Measurements from ENCODE around the gene HSPB1. TPM values are rescaled to one million over a fixed set of nuclear protein-coding genes. Genes with fewer than 3 reads are reported as not detected.

HSPB1 gene
- total and polyA plus RNA-seq, 2 donors (not counting 1 experiment from before 2014, with no cell fraction given), result 34.0 to 343 TPM

GRCh38 chr7:76265299-76265698 is 37.2 kb upstream of the HSPB1 start:
- no peak overlapping the region for H3K4me3 ChIP-seq (ENCODE audit: control extremely low read depth in 1 of 5, extremely low read depth in 1 of 5, insufficient read depth in 1 of 5, low read depth in 2 of 5, low read length in 4 of 5)
- no peak overlapping the region for H3K4me3 Mint-ChIP-seq
- no peak for TF ChIP-seq CTCF (IDR thresholded peaks at IDR 0.05)
- TF ChIP-seq EZH2 (IDR thresholded peaks at IDR 0.05; ENCODE audit: borderline replicate concordance, insufficient read depth, low read depth, low read length, poor library complexity, severe bottlenecking), result no peak
- H3K4me1 Mint-ChIP-seq, result peaks cover 12% of the 10 kb centered on the region
- H3K9me3 Mint-ChIP-seq (ENCODE audit: insufficient read depth), result no peaks in the 10 kb centered on the region
- H2AFZ ChIP-seq (ENCODE audit: insufficient read depth, low read depth, low read length, poor library complexity, severe bottlenecking), result no peak overlapping the region
- ChIA-PET CTCF (interaction anchor here (2.4 kb wide), 1 partner anchor 53 kb away, joined by 10 read pairs; no protein-coding TSS in a partner anchor), POLR2A (no interaction called here)
- no peaks in the 10 kb centered on the region for H4K20me1 ChIP-seq (ENCODE audit: control insufficient read depth, insufficient read depth, low read length, poor library complexity, severe bottlenecking)
- H3K27me3 Mint-ChIP-seq, result peaks cover 24% of the 10 kb centered on the region
- H3K4me2 ChIP-seq (replicated peaks; ENCODE audit: low read depth, low read length, poor library complexity, severe bottlenecking), result no peak overlapping the region
- intact Hi-C loops (cut with micrococcal nuclease), result no loop called here
- no peak overlapping the region for H3K27ac Mint-ChIP-seq
- H3K36me3 ChIP-seq (replicated peaks in 1 of 2; ENCODE audit: control extremely low read depth in 1 of 2, control insufficient read depth in 1 of 2, extremely low read depth in 1 of 2, insufficient read depth in 2 of 2, low read length in 1 of 2), result no peaks in the 10 kb centered on the region
- H3K9ac ChIP-seq (ENCODE audit: low read length), result no peak overlapping the region
- H3K4me1 ChIP-seq (ENCODE audit: control insufficient read depth in 2 of 2, insufficient read depth in 2 of 2, low read length in 2 of 2), result peaks cover 10 to 11% of the 10 kb centered on the region in 2 donors
- H3K9me3 ChIP-seq (ENCODE audit: control extremely low read depth in 1 of 3, control insufficient read depth in 2 of 3, insufficient read depth in 1 of 3, low read length in 2 of 3), result peaks cover 0 to 9% (median 0%) of the 10 kb centered on the region in 3 donors
- 100% methylated on average over 2 of the region's 7 CpGs for WGBS (ENCODE audit: insufficient coverage)
- DNase-seq (no peak), ATAC-seq (ENCODE audit: low read depth) (no peak)
- H3K79me2 ChIP-seq (ENCODE audit: control insufficient read depth, insufficient read depth, low read length), result no peaks in the 10 kb centered on the region
- no peak overlapping the region for H3K27ac ChIP-seq (ENCODE audit: low read length in 2 of 2)
- H3K27me3 ChIP-seq (replicated peaks in 1 of 4; ENCODE audit: control extremely low read depth in 1 of 4, control insufficient read depth in 3 of 4, insufficient read depth in 4 of 4, low read length in 3 of 4), result peaks cover 0 to 42% (median 12%) of the 10 kb centered on the region in 4 experiments

GRCh38 chr7:76267107-76267893 is 35.2 kb upstream of the HSPB1 start:
- Histone ChIP-seq H3K79me2 (ENCODE audit: control insufficient read depth, insufficient read depth, low read length) (no peaks in the 10 kb centered on the region), H3K27me3 (replicated peaks in 1 of 4; ENCODE audit: control extremely low read depth in 1 of 4, control insufficient read depth in 3 of 4, insufficient read depth in 4 of 4, low read length in 3 of 4) (peaks cover 0 to 29% (median 7%) of the 10 kb centered on the region in 4 experiments), H3K9me3 (ENCODE audit: control extremely low read depth in 1 of 3, control insufficient read depth in 2 of 3, insufficient read depth in 1 of 3, low read length in 2 of 3) (peaks cover 0 to 5% (median 0%) of the 10 kb centered on the region in 3 donors), H3K4me1 (ENCODE audit: control insufficient read depth in 2 of 2, insufficient read depth in 2 of 2, low read length in 2 of 2) (peaks cover 10 to 11% of the 10 kb centered on the region in 2 donors), H3K9ac (ENCODE audit: low read length) (peak overlapping the region; percentile 55), H3K36me3 (replicated peaks in 1 of 2; ENCODE audit: control extremely low read depth in 1 of 2, control insufficient read depth in 1 of 2, extremely low read depth in 1 of 2, insufficient read depth in 2 of 2, low read length in 1 of 2) (no peaks in the 10 kb centered on the region), H2AFZ (ENCODE audit: insufficient read depth, low read depth, low read length, poor library complexity, severe bottlenecking) (peak overlapping the region; percentile 60), H3K27ac (ENCODE audit: low read length in 2 of 2) (no peak overlapping the region), H3K4me3 (ENCODE audit: control extremely low read depth in 1 of 5, extremely low read depth in 1 of 5, insufficient read depth in 1 of 5, low read depth in 2 of 5, low read length in 4 of 5) (peak overlapping the region in 4 of 5 experiments; percentile 19 to 63 (median 45)), H4K20me1 (ENCODE audit: control insufficient read depth, insufficient read depth, low read length, poor library complexity, severe bottlenecking) (no peaks in the 10 kb centered on the region), H3K4me2 (replicated peaks; ENCODE audit: low read depth, low read length, poor library complexity, severe bottlenecking) (peak overlapping the region; percentile 89)
- TF ChIP-seq CTCF (IDR thresholded peaks at IDR 0.05) (no peak), EZH2 (IDR thresholded peaks at IDR 0.05; ENCODE audit: borderline replicate concordance, insufficient read depth, low read depth, low read length, poor library complexity, severe bottlenecking) (no peak)
- Mint-ChIP-seq H3K27me3 (peaks cover 17% of the 10 kb centered on the region), H3K4me1 (peaks cover 10% of the 10 kb centered on the region), H3K27ac (no peak overlapping the region), H3K9me3 (ENCODE audit: insufficient read depth) (no peaks in the 10 kb centered on the region), H3K4me3 (peak overlapping the region; percentile 75)
- DNase-seq, result peak; percentile 42
- peak; percentile 57 for ATAC-seq (ENCODE audit: low read depth)
- ChIA-PET CTCF (no interaction called here), POLR2A (no interaction called here)
- intact Hi-C loops (cut with micrococcal nuclease), result no loop called here
- WGBS (ENCODE audit: insufficient coverage), result 4% methylated on average over 67 of the region's 68 CpGs
